Ascending aorta (tissue), 2 donors: ENCODE data around the gene PYY. TPM values are rescaled to one million over a fixed set of nuclear protein-coding genes. Genes with fewer than 3 reads are reported as not detected.

ENCODE experiments used
- DNase-seq, 2 donors: peaks; one replicate each; pipeline ENCODE4 v3.0.0-alpha.2; 2019; ENCODE audit warnings: low spot score in 2 of 2
- H3K27ac ChIP-seq, 2 donors: fragments of 200-600 bp; sonication (generic); one replicate each; pipeline ENCODE4 v1.5.1; 2016 to 2017; ENCODE audit warnings: mild to moderate bottlenecking in 1 of 2
- H3K27me3 ChIP-seq: fragments of 200-600 bp; sonication (generic); one replicate; pipeline ENCODE4 v1.5.1; 2017
- H3K36me3 ChIP-seq, 2 donors: fragments of 200-600 bp; sonication (generic); one replicate each; pipeline ENCODE4 v1.5.1; 2016
- H3K4me1 ChIP-seq, 2 donors: fragments of 200-600 bp; sonication (generic); one replicate each; pipeline ENCODE4 v1.5.1; 2016 to 2017; ENCODE audit warnings: mild to moderate bottlenecking in 1 of 2
- H3K4me3 ChIP-seq, 2 donors: fragments of 200-600 bp; sonication (generic); one replicate each; pipeline ENCODE4 v1.5.1; 2016 to 2017; ENCODE audit warnings: mild to moderate bottlenecking in 1 of 2
- H3K9me3 ChIP-seq, 2 donors: fragments of 200-600 bp; sonication (generic); one replicate each; pipeline ENCODE4 v1.5.1; 2016
- intact Hi-C: fragments of 100-400 bp; cut with DNase I; formaldehyde crosslinking; loops from one replicate; pipeline ENCODE4 v1.15.1; 2023
- total RNA-seq: library from RNA; depleted of rRNA; stranded (reverse); fragments of >200 nt; gene quantifications from one replicate; pipeline ENCODE4 v1.1.0, GENCODE V29; 2016
- TF ChIP-seq, protein P1 (sequence below), 3 experiments: fragments of 200-600 bp in 2 of 3; fragments of 450-650 bp in 1 of 3; sonication (generic) in 2 of 3; IDR thresholded peaks; one replicate each; pipeline ENCODE4 v1.5.1; 2016 to 2019; ENCODE audit warnings: antibody characterized with exemption in 3 of 3, mild to moderate bottlenecking in 1 of 3, moderate library complexity in 1 of 3

Gene PYY
- not detected for total RNA-seq

DNA sequence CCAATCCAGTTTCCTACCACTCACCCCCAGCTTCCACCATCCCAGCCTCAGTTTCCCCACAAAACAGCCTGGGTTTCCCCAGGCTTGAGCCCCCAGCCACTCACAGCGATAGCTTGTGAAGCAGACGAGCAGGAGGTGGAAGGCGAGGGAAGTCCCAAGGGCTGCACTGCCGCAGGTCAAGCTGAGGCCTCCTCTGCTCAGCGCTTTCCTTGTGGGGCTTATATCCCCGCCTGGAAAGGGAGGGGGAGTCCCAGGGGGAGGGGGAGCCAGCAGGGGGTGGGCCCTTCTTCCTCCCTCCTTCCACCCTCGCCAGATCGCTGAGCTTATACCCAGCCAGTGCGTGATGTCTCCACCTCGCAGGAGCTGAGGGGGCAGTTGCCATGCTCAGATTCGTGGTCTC is at the start of gene PYY:
Gene PYY, minus strand, starts transcription at position 195 of the 400 bp plus-strand sequence. CDS start 457 bp downstream, outside the sequence.
- Histone ChIP-seq H3K9me3 (no peaks in the 10 kb centered on the region), H3K27ac (no peak within 1 kb of the TSS), H3K4me3 (no peak within 1 kb of the TSS), H3K4me1 (peaks cover 0 to 6% of the 10 kb centered on the region in 2 donors), H3K27me3 (peaks cover 15% of the 10 kb centered on the region), H3K36me3 (no peaks in the 10 kb centered on the region)
- TF ChIP-seq, protein P1, sequence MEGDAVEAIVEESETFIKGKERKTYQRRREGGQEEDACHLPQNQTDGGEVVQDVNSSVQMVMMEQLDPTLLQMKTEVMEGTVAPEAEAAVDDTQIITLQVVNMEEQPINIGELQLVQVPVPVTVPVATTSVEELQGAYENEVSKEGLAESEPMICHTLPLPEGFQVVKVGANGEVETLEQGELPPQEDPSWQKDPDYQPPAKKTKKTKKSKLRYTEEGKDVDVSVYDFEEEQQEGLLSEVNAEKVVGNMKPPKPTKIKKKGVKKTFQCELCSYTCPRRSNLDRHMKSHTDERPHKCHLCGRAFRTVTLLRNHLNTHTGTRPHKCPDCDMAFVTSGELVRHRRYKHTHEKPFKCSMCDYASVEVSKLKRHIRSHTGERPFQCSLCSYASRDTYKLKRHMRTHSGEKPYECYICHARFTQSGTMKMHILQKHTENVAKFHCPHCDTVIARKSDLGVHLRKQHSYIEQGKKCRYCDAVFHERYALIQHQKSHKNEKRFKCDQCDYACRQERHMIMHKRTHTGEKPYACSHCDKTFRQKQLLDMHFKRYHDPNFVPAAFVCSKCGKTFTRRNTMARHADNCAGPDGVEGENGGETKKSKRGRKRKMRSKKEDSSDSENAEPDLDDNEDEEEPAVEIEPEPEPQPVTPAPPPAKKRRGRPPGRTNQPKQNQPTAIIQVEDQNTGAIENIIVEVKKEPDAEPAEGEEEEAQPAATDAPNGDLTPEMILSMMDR (IDR thresholded peaks at IDR 0.05): no peak
- intact Hi-C loops: no loop called here
- DNase-seq: no peak

DNA sequence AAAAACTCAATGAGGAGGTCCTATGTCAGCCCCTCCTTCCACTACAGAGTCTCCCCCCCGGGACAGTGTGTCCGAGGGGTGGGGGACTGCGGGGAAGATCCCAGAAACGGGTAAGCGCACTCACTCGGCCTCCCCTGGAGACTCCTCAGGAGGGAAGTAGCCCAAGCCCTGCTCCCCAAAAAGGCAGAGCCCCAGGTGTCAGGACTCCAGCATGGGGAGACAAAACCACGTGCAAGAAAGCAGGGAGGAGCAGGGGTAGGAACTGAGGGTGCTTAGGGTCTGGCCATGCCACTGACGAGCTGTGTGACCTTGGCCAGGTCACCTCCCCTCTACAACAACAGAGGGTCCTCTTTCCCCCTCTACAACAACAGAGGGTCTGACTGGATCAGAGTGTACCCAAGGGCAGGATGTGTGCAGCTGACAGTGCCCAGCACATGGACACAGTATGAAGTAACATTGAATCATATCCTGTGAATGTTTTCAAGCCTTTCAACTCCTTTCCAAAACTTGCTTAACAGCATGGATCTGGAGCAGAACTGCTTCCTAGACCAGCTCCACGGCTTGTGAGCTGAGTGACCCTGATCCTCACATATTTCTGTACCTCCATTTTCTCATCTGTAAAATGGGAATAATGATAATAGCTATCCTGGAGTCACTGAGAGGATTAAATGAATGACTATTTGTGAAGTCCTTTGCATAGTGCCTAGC is 48.6 kb upstream of the PYY start:
- H3K4me1 ChIP-seq: peaks cover 4 to 24% of the 10 kb centered on the region in 2 donors
- no peak overlapping the region for H3K4me3 ChIP-seq
- no peaks in the 10 kb centered on the region for H3K27me3 ChIP-seq
- TF ChIP-seq, protein P1 (IDR thresholded peaks at IDR 0.05): no peak
- DNase-seq: no peak
- H3K9me3 ChIP-seq: no peaks in the 10 kb centered on the region
- no peaks in the 10 kb centered on the region for H3K36me3 ChIP-seq
- intact Hi-C loops: no loop called here
- H3K27ac ChIP-seq: no peak overlapping the region

DNA sequence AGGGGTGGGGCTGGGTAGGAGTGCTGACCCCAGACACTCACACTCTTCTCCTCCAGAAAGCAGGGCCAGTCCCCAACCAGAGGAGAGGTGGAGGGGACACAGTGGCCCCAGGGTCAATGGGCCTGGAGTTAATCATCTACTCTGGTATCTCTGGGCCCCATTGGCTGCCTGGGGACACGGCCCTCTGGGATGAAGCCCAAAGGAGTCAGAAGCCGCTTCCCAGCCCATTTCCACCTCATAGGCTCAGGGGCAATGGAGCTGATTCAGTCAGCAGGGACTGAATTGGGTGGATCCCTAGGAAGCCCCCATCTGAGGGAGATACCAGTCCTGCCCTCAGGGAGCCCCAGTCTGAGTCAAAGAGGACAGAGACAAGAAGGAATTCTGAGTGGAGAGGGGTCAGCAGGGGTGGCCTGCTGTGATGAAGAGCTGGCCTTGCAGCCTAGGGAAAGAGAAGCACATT is 47.8 kb upstream of the PYY start:
- no peaks in the 10 kb centered on the region for H3K27me3 ChIP-seq
- DNase-seq: no peak
- intact Hi-C loops: no loop called here
- H3K27ac ChIP-seq: no peak overlapping the region
- TF ChIP-seq, protein P1 (IDR thresholded peaks at IDR 0.05): no peak
- H3K36me3 ChIP-seq: no peaks in the 10 kb centered on the region
- no peak overlapping the region for H3K4me3 ChIP-seq
- H3K9me3 ChIP-seq: no peaks in the 10 kb centered on the region
- H3K4me1 ChIP-seq: peaks cover 4 to 18% of the 10 kb centered on the region in 2 donors

DNA sequence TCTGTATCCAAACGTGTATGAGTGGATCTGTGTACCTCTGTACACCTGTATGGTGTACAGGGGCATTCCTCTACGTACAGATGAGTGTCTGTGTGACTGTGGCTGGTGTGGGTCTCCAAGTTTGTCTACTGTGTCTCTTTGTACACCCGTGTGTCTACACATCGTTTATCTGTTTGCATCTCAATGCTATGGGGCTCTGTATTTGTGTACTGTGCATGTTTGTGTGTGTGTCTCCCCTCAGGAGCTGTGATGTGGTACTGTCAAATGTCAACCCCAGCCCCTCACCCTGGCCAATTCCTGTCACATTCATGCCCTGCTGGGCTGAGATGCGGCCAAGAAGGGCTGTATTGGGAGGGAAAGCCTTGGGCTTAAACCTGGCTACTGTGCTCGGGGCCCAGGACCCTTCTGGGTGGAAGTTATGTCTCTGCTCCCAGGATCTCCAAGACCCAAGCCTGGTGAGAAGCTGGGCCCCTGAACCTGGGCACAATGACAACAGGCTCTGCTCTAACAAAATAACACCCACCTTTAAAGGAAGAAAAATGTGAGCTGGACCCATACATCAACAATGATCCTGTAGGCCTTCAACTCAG is 47.2 kb upstream of the PYY start:
- H3K27me3 ChIP-seq: no peaks in the 10 kb centered on the region
- intact Hi-C loops: loop anchor here (1.0 kb wide), 1 partner anchor 28 kb away; no protein-coding TSS in a partner anchor
- H3K36me3 ChIP-seq: no peaks in the 10 kb centered on the region
- H3K27ac ChIP-seq: no peak overlapping the region
- no peak overlapping the region for H3K4me3 ChIP-seq
- peaks cover under 1 to 12% of the 10 kb centered on the region in 2 donors for H3K4me1 ChIP-seq
- H3K9me3 ChIP-seq: no peaks in the 10 kb centered on the region
- DNase-seq: no peak
- TF ChIP-seq, protein P1 (IDR thresholded peaks at IDR 0.05): no peak

DNA sequence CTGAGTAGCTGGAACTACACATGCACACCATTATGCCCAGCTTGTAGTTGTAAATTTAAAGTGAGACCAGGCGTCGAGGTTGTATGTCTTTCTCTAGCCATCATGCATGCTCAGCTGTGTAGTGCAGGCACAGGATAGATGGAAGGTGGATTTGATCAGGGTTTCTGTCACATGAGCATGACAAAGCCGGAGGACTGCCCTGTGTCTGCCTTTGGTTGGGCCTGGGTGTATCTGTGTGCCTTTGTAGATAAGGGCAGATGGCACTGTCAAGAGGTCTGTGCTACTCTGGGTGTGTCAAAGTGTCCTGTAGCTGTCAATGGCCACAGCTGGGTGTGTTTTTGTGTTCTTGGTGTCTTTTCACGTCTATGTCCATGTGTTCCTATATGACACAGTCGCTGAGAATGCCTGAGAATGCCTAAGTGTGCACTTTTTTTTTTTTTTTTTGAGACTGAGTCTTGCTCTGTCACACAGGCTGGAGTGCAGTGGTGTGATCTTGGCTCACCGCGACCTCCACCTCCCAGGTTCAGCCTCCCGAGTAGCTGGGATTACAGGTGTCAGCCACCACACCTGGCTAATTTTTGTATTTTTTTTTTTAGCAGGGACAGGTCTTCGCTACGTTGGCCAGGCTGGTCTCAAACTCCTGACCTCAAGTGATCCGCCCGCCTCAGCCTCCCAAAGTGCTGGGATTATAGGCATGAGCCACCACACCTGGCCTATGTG is 46.6 kb upstream of the PYY start:
- intact Hi-C loops: loop anchor here (1.0 kb wide), 1 partner anchor 29 kb away; no protein-coding TSS in a partner anchor
- H3K27me3 ChIP-seq: no peaks in the 10 kb centered on the region
- H3K27ac ChIP-seq: no peak overlapping the region
- H3K4me1 ChIP-seq: peaks cover 0 to 6% of the 10 kb centered on the region in 2 donors
- DNase-seq: no peak
- no peaks in the 10 kb centered on the region for H3K9me3 ChIP-seq
- H3K4me3 ChIP-seq: no peak overlapping the region
- TF ChIP-seq, protein P1 (IDR thresholded peaks at IDR 0.05): no peak
- no peaks in the 10 kb centered on the region for H3K36me3 ChIP-seq
